Measurements from ENCODE around the gene PDE2A.

DNA sequence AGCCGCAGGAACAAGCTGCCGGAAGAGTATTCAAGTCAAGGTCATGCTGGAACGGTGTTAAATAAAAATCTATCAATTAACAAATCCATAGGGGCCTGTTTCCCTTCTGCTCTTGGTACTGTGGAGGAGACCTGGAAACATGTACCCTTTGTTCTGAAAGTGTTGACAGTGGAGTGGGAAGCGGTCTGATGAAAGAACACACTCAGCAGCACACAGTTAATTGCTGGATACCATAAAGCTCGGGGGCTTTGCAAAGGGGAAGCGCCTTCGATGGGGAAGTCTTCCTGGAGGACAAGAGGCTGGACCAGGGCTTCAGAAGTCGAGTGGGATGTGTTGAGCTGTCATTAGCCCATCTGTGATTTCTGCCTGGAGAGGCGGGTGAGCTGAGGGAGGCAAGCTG, 127.4 kb downstream of the PDE2A start:
- TF ChIP-seq, protein P1, sequence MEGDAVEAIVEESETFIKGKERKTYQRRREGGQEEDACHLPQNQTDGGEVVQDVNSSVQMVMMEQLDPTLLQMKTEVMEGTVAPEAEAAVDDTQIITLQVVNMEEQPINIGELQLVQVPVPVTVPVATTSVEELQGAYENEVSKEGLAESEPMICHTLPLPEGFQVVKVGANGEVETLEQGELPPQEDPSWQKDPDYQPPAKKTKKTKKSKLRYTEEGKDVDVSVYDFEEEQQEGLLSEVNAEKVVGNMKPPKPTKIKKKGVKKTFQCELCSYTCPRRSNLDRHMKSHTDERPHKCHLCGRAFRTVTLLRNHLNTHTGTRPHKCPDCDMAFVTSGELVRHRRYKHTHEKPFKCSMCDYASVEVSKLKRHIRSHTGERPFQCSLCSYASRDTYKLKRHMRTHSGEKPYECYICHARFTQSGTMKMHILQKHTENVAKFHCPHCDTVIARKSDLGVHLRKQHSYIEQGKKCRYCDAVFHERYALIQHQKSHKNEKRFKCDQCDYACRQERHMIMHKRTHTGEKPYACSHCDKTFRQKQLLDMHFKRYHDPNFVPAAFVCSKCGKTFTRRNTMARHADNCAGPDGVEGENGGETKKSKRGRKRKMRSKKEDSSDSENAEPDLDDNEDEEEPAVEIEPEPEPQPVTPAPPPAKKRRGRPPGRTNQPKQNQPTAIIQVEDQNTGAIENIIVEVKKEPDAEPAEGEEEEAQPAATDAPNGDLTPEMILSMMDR (IDR thresholded peaks at IDR 0.05; ENCODE audit: extremely low read depth in 1 of 2, insufficient read depth in 1 of 2, low read depth in 1 of 2, low read length in 2 of 2) = no peak
- no peak for TF ChIP-seq POLR2A (IDR thresholded peaks at IDR 0.05; ENCODE audit: low read depth, low read length)
- TF ChIP-seq EZH2 (IDR thresholded peaks at IDR 0.05; ENCODE audit: borderline replicate concordance, low read depth, low read length, severe bottlenecking) = no peak
- TF ChIP-seq GATA2 (IDR thresholded peaks at IDR 0.05; ENCODE audit: insufficient read depth, insufficient read length, low read depth, low read length) = no peak
- TF ChIP-seq POLR2AphosphoS5 (IDR thresholded peaks at IDR 0.05; ENCODE audit: insufficient read depth, low read depth, low read length) = no peak
- TF ChIP-seq, protein P2, sequence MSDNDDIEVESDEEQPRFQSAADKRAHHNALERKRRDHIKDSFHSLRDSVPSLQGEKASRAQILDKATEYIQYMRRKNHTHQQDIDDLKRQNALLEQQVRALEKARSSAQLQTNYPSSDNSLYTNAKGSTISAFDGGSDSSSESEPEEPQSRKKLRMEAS (IDR thresholded peaks at IDR 0.05; ENCODE audit: insufficient read depth, insufficient read length) = no peak
- no peak for TF ChIP-seq MYC (IDR thresholded peaks at IDR 0.05; ENCODE audit: low read depth, low read length)
- no peak for TF ChIP-seq FOS (IDR thresholded peaks at IDR 0.05; ENCODE audit: borderline replicate concordance, insufficient read depth, low read length)
- no peak for TF ChIP-seq JUN (IDR thresholded peaks at IDR 0.05; ENCODE audit: borderline replicate concordance, insufficient read depth, insufficient read length, low read depth)

All from endothelial cell of umbilical vein (primary cell).